Measurements from ENCODE around the gene MSH3. TPM values are rescaled to one million over a fixed set of nuclear protein-coding genes. Genes with fewer than 3 reads are reported as not detected.
A peak's percentile ranks its signal among the peaks of the same experiment; 100 is the strongest.

MSH3 gene
- total RNA-seq, 2 experiments from 2014 or later: 23.0 to 23.4 TPM

DNA sequence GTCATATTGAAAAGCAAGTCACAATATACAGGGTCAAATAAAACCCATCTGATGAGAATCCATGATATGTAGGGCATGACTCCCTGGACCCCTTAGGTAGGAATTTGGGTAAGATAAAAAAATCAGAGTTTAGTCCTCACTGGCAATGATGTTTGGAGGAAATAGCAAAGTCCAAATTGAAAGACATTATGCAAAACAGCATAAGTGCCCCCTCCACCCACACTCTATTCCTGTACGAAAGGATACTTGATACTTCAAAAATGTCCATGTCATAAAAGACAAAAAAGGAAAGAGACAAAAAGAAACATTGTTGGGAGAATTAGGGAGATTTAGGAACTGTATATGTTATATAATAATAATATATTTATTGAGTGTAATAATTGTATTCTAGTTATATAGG, 209.7 kb downstream of the MSH3 start:
- Mint-ChIP-seq H3K4me1 (ENCODE audit: low read depth) (peaks cover 44% of the 10 kb centered on the region), H3K36me3 (ENCODE audit: low read depth) (peaks cover 35% of the 10 kb centered on the region), H3K27me3 (no peaks in the 10 kb centered on the region), H3K4me3 (no peak overlapping the region), H3K9me3 (no peaks in the 10 kb centered on the region), H3K27ac (no peak overlapping the region)
- DNase-seq (no peak), ATAC-seq (no peak)
- TF ChIP-seq, protein P1, sequence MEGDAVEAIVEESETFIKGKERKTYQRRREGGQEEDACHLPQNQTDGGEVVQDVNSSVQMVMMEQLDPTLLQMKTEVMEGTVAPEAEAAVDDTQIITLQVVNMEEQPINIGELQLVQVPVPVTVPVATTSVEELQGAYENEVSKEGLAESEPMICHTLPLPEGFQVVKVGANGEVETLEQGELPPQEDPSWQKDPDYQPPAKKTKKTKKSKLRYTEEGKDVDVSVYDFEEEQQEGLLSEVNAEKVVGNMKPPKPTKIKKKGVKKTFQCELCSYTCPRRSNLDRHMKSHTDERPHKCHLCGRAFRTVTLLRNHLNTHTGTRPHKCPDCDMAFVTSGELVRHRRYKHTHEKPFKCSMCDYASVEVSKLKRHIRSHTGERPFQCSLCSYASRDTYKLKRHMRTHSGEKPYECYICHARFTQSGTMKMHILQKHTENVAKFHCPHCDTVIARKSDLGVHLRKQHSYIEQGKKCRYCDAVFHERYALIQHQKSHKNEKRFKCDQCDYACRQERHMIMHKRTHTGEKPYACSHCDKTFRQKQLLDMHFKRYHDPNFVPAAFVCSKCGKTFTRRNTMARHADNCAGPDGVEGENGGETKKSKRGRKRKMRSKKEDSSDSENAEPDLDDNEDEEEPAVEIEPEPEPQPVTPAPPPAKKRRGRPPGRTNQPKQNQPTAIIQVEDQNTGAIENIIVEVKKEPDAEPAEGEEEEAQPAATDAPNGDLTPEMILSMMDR (IDR thresholded peaks at IDR 0.05): no peak
- CTCF ChIA-PET: no interaction called here
- intact Hi-C loops (cut with micrococcal nuclease): no loop called here
- POLR2A ChIA-PET: no interaction called here

DNA sequence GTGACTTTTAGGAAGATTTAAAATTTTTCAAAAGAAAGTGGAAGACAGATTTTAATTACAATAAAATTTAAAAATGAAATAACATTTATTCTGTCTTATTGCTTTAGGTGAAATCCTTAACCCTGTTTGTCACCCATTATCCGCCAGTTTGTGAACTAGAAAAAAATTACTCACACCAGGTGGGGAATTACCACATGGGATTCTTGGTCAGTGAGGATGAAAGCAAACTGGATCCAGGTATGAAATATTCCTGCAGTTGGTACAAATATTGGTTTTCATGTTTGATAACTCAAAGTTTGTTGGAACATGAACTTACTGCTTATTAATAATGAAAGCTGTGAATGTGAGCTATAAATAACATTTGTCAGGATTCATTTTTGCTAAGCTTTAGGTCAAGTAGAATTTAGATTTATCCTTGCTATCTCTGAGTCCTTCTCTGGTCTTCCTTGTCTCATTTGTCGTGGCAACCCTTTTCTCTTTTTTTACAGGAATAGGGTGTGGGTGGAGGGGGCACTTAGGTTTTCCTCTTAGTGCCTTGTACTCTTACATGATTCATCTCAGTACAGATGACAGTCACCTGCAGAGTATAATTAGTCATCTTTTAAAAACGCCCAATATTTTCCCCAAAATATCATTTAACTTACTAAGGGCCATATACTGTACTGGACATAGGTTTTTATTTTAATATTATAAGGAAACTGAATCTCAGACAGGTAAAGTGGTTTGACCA, 210.4 kb downstream of the MSH3 start:
- TF ChIP-seq, protein P1 (IDR thresholded peaks at IDR 0.05): no peak
- peaks cover 37% of the 10 kb centered on the region for H3K36me3 Mint-ChIP-seq (ENCODE audit: low read depth)
- H3K4me3 Mint-ChIP-seq: no peak overlapping the region
- no peak overlapping the region for H3K27ac Mint-ChIP-seq
- DNase-seq (peak; percentile 13), ATAC-seq (peak; percentile 71)
- ChIA-PET POLR2A (no interaction called here), CTCF (no interaction called here)
- H3K9me3 Mint-ChIP-seq: no peaks in the 10 kb centered on the region
- H3K27me3 Mint-ChIP-seq: no peaks in the 10 kb centered on the region
- intact Hi-C loops (cut with micrococcal nuclease): no loop called here
- H3K4me1 Mint-ChIP-seq (ENCODE audit: low read depth): peaks cover 44% of the 10 kb centered on the region

DNA sequence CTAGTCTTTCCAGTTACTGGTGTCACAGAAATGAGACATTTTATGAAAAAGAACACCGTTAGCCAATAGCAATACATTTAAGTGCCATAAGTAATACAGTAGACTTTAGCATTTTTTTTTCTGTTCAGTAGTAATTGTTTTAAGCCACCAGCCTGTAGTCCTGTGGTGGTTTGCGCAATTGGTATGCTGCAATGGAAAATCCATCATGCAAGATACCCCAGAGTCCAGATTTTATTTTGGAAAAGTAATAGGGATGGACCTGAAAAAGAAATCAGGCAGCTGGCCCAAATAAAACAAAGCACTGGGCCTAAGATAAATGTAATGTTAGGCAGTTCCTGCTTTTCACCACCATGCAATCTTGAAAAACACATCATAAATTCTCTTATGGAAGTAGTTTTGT, 211.1 kb downstream of the MSH3 start:
- H3K4me3 Mint-ChIP-seq: no peak overlapping the region
- H3K9me3 Mint-ChIP-seq: no peaks in the 10 kb centered on the region
- peaks cover 40% of the 10 kb centered on the region for H3K36me3 Mint-ChIP-seq (ENCODE audit: low read depth)
- ChIA-PET POLR2A (no interaction called here), CTCF (no interaction called here)
- H3K27me3 Mint-ChIP-seq: no peaks in the 10 kb centered on the region
- H3K27ac Mint-ChIP-seq: no peak overlapping the region
- intact Hi-C loops (cut with micrococcal nuclease): no loop called here
- H3K4me1 Mint-ChIP-seq (ENCODE audit: low read depth): peaks cover 44% of the 10 kb centered on the region
- ATAC-seq (no peak), DNase-seq (no peak)
- TF ChIP-seq, protein P1 (IDR thresholded peaks at IDR 0.05): no peak

DNA sequence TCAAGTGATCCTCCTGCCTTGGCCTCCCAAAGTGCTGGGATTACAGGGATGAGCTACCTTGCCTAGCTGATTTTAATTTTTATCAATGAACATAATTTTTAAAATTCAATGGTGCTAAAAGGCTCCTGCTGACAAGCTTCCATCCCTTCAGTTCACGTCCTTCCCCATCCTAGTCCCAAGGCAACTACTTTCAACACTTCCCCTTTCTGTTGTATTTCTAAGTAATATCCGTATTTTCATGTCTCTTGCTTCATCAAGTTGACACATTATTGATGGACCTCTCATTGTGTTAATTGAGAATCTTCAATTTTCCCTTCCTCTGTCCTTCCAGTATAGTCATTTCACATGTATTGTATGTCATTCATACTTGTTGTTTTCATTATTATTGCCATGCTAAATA, 211.9 kb downstream of the MSH3 start:
- Mint-ChIP-seq H3K4me3 (no peak overlapping the region), H3K4me1 (ENCODE audit: low read depth) (peaks cover 41% of the 10 kb centered on the region), H3K27ac (no peak overlapping the region), H3K9me3 (no peaks in the 10 kb centered on the region), H3K36me3 (ENCODE audit: low read depth) (peaks cover 38% of the 10 kb centered on the region), H3K27me3 (no peaks in the 10 kb centered on the region)
- ATAC-seq (no peak), DNase-seq (no peak)
- POLR2A ChIA-PET: no interaction called here
- TF ChIP-seq, protein P1 (IDR thresholded peaks at IDR 0.05): no peak
- CTCF ChIA-PET: no interaction called here
- intact Hi-C loops (cut with micrococcal nuclease): no loop called here

DNA sequence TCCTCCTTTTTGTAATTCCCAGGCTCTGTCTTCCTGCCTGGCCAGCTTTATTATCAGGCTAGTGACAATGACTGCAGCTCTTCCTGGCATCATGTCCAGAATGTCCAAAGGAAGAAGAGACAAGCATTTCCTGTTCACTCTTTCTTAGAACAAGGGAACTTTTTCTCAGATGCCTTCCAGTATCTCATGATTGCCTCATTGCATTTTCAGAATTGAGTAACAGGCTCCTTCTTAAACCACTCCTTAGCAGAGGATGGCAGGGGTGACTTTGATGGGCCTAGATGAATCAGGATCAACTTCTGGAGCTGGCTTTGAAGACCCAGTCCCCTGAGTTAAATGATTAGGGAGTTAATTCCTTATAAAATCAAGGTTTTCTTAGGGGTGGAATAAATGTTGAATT, 212.8 kb downstream of the MSH3 start:
- ChIA-PET POLR2A (no interaction called here), CTCF (interaction anchor here (1.0 to 1.1 kb wide), 2 partner anchors 88 to 241 kb away, joined by 3 to 4 read pairs; no protein-coding TSS in a partner anchor)
- no peaks in the 10 kb centered on the region for H3K27me3 Mint-ChIP-seq
- intact Hi-C loops (cut with micrococcal nuclease): no loop called here
- peaks cover 46% of the 10 kb centered on the region for H3K4me1 Mint-ChIP-seq (ENCODE audit: low read depth)
- peaks cover 43% of the 10 kb centered on the region for H3K36me3 Mint-ChIP-seq (ENCODE audit: low read depth)
- no peak overlapping the region for H3K4me3 Mint-ChIP-seq
- H3K9me3 Mint-ChIP-seq: no peaks in the 10 kb centered on the region
- DNase-seq (no peak), ATAC-seq (no peak)
- no peak overlapping the region for H3K27ac Mint-ChIP-seq
- TF ChIP-seq, protein P1 (IDR thresholded peaks at IDR 0.05): no peak
